H1 (cell line): ENCODE data around the gene MACROD1. TPM values are rescaled to one million over a fixed set of nuclear protein-coding genes. Genes with fewer than 3 reads are reported as not detected.

Source experiments
- GABPA ChIP-seq: IDR thresholded peaks from 2 replicates; pipeline ENCODE4 v1.6.1; 2011; ENCODE audit warnings: mild to moderate bottlenecking, low read length, moderate library complexity, borderline replicate concordance; ENCODE audit not compliant: insufficient read depth
- KDM1A ChIP-seq: fragments of 200-600, 300-600 bp; sonication (generic); IDR thresholded peaks from 2 replicates; pipeline ENCODE4 v1.7.1; 2016; ENCODE audit warnings: mild to moderate bottlenecking, low read length, borderline replicate concordance
- SAP30 ChIP-seq: fragments of 300-600 bp; sonication (generic); IDR thresholded peaks from 2 replicates; pipeline ENCODE4 v1.7.1; 2012; ENCODE audit warnings: low read length, moderate library complexity, mild to moderate bottlenecking, inconsistent platforms; ENCODE audit not compliant: insufficient read depth, insufficient replicate concordance
- SIN3A ChIP-seq, 2 experiments: IDR thresholded peaks in 1 of 2; conservative IDR thresholded peaks in 1 of 2; 2 replicates each; pipeline ENCODE4 v1.6.1; 2011 to 2012; ENCODE audit warnings: low read length in 2 of 2, improper control_type of control experiment in 1 of 2, low read depth in 1 of 2, mild to moderate bottlenecking in 1 of 2
- polyA plus RNA-seq, 7 experiments: library from polyadenylated mRNA; depleted of rRNA in 3 of 7; stranded (reverse) in 5 of 7; unstranded in 2 of 7; fragments of >200 nt in 5 of 7; fragments of 200-250 nt in 2 of 7; gene quantifications; 1 replicate in 5 of 7; 2 replicates in 1 of 7; 4 replicates in 1 of 7; pipeline versions ENCODE4 v1.2.1 to v1.2.3, GENCODE V29; 2011 to 2013; ENCODE audit warnings: missing spikeins in 2 of 7, mixed read lengths in 2 of 7
- total RNA-seq: library from RNA; stranded (reverse); fragmentation: NEBNext Ultra II Directional; extraction: Animal tissue kit (Norgen Biotek cat#: 25700); gene quantifications from 2 replicates; pipeline ENCODE4 v1.2.1, GENCODE V29; 2021

Gene MACROD1
- total and polyA plus RNA-seq, 2 of the 8 experiments (the other 6 are each of a cell fraction or from before 2014, with no cell fraction given), result 19.5 to 34.1 TPM

GRCh38 chr11:64121663-64122410, 44.1 kb downstream of the MACROD1 start (continued):
- no peak for TF ChIP-seq SAP30
- TF ChIP-seq SIN3A (conservative IDR thresholded peaks at IDR 0.05 in 1 of 2, IDR thresholded peaks at IDR 0.05 in 1 of 2; ENCODE audit: low read depth in 1 of 2, low read length in 2 of 2), result no peak
- TF ChIP-seq KDM1A, result no peak
- 0 out of 2 replicates have a peak, but pooled peaks have one; percentile 17 for TF ChIP-seq GABPA
